GM20431 (cell line): ENCODE data around the gene NELL2.
"Not testable (repeated sequence)": the region's sequence is repeated elsewhere in the genome, so short reads cannot be mapped to it uniquely, and the experiment has no call there.

Source experiments
- in situ Hi-C: fragments of 300-500 bp; cut with MseI, MboI; formaldehyde crosslinking; loops from one replicate; pipeline ENCODE4 v1.15.0; 2020; ENCODE audit warnings: low sequenced_read_pairs; ENCODE audit not compliant: unreplicated experiment

The NELL2 gene

GRCh38 chr12:44709166-44709565 lies 166.9 kb downstream of the NELL2 start:
- in situ Hi-C loops = no loop called here

GRCh38 chr12:44708218-44708617 lies 167.9 kb downstream of the NELL2 start:
- in situ Hi-C loops = no loop called here

GRCh38 chr12:44703182-44703910 lies 172.8 kb downstream of the NELL2 start:
- in situ Hi-C loops = no loop called here

- in situ Hi-C loops = no loop called here
Observed at GRCh38 chr12:44697511-44697910, 178.6 kb downstream of the NELL2 start.

- in situ Hi-C loops = no loop called here
Observed at GRCh38 chr12:44696542-44696941, 179.6 kb downstream of the NELL2 start.

- in situ Hi-C loops = no loop called here
Observed at GRCh38 chr12:44694017-44694416, 182.1 kb downstream of the NELL2 start.

GRCh38 chr12:44689587-44689986 lies 186.5 kb downstream of the NELL2 start:
- in situ Hi-C loops = no loop called here

- in situ Hi-C loops = not testable (repeated sequence)
Observed at GRCh38 chr12:44686821-44687432, 189.2 kb downstream of the NELL2 start.

GRCh38 chr12:44677724-44678123 lies 198.4 kb downstream of the NELL2 start:
- in situ Hi-C loops = no loop called here

GRCh38 chr12:44674875-44675274 lies 201.2 kb downstream of the NELL2 start:
- in situ Hi-C loops = no loop called here

GRCh38 chr12:44673811-44674210 lies 202.3 kb downstream of the NELL2 start:
- in situ Hi-C loops = no loop called here

- in situ Hi-C loops = no loop called here
Observed at GRCh38 chr12:44672042-44672441, 204.1 kb downstream of the NELL2 start.

- in situ Hi-C loops = no loop called here
Observed at GRCh38 chr12:44668443-44668842, 207.7 kb downstream of the NELL2 start.

- in situ Hi-C loops = no loop called here
Observed at GRCh38 chr12:44667461-44667860, 208.7 kb downstream of the NELL2 start.

GRCh38 chr12:44663291-44663690 lies 212.8 kb downstream of the NELL2 start:
- in situ Hi-C loops = no loop called here

- in situ Hi-C loops = no loop called here
Observed at GRCh38 chr12:44655846-44656245, 220.3 kb downstream of the NELL2 start.

GRCh38 chr12:44654646-44655639 lies 221.2 kb downstream of the NELL2 start:
- in situ Hi-C loops = no loop called here

- in situ Hi-C loops = no loop called here
Observed at GRCh38 chr12:44653861-44654527, 222.1 kb downstream of the NELL2 start.

GRCh38 chr12:44649693-44650092 lies 226.4 kb downstream of the NELL2 start:
- in situ Hi-C loops = no loop called here
